ENCODE data around the gene PKN2. TPM values are rescaled to one million over a fixed set of nuclear protein-coding genes. Genes with fewer than 3 reads are reported as not detected.

Gene PKN2
- total and polyA plus RNA-seq, 8 donors = 41.7 to 127 (median 115) TPM

GRCh38 chr1:88883156-88883555 is 199.1 kb downstream of the PKN2 start:
- intact Hi-C loops (cut with DNase I) = no loop called here
- peaks cover 0 to 42% of the 10 kb centered on the region in 2 donors for H3K4me1 ChIP-seq
- no peak for ATAC-seq
- no peak overlapping the region for H3K4me3 ChIP-seq
- H3K27me3 ChIP-seq = no peaks in the 10 kb centered on the region
- no peak for TF ChIP-seq CTCF (IDR thresholded peaks at IDR 0.05)
- no peak for DNase-seq
- H3K36me3 ChIP-seq = peaks cover 0 to 84% of the 10 kb centered on the region in 2 donors
- H3K27ac ChIP-seq = no peak overlapping the region
- no peaks in the 10 kb centered on the region for H3K9me3 ChIP-seq

Other genes starting within 250 kb of the PKN2 start
- gene GTF2B, start 207.3 kb downstream of the PKN2 start, total RNA-seq = 10 to 100 TPM; 21.6 to 22.9 TPM
- gene GTF2B, start 207.3 kb downstream of the PKN2 start, polyA plus RNA-seq (ENCODE audit: insufficient read length in 6 of 6) = 10 to 100 TPM; 40.7 to 44.5 (median 43.2) TPM